GM10266 (cell line): ENCODE results near the gene KRT33A.
"Not testable (repeated sequence)": the region's sequence is repeated elsewhere in the genome, so short reads cannot be mapped to it uniquely, and the experiment has no call there.

Experiments
- DNase-seq: peaks from one replicate; pipeline ENCODE4 v3.0.0; 2012; ENCODE audit errors: extremely low spot score
- TF ChIP-seq, protein P1 (sequence below): IDR thresholded peaks from 2 replicates; pipeline ENCODE4 v1.5.1; 2012; ENCODE audit warnings: mild to moderate bottlenecking, low read depth; ENCODE audit not compliant: control insufficient read depth, insufficient read depth; ENCODE audit errors: missing control alignments

The KRT33A gene

DNA sequence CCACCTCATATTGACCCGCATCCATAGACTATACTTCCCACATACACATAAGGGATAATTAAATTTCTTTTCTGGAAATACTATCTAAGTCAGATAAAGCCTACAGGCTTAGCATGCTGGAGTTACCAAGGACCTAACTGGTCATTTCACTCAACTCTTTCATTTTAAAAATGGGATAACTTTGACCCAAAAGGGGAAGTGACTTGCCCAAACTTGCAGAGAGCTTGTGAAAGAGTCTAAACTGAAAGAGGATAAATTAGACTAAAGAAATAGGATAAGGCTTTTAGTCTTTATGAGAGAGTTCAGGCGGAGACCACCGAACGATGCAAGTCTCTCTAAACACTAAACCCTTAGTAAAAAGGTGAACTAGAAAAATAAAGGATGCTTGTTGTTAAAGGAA is 3.9 kb upstream of the KRT33A start:
- DNase-seq = no peak
- TF ChIP-seq, protein P1, sequence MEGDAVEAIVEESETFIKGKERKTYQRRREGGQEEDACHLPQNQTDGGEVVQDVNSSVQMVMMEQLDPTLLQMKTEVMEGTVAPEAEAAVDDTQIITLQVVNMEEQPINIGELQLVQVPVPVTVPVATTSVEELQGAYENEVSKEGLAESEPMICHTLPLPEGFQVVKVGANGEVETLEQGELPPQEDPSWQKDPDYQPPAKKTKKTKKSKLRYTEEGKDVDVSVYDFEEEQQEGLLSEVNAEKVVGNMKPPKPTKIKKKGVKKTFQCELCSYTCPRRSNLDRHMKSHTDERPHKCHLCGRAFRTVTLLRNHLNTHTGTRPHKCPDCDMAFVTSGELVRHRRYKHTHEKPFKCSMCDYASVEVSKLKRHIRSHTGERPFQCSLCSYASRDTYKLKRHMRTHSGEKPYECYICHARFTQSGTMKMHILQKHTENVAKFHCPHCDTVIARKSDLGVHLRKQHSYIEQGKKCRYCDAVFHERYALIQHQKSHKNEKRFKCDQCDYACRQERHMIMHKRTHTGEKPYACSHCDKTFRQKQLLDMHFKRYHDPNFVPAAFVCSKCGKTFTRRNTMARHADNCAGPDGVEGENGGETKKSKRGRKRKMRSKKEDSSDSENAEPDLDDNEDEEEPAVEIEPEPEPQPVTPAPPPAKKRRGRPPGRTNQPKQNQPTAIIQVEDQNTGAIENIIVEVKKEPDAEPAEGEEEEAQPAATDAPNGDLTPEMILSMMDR = no peak

DNA sequence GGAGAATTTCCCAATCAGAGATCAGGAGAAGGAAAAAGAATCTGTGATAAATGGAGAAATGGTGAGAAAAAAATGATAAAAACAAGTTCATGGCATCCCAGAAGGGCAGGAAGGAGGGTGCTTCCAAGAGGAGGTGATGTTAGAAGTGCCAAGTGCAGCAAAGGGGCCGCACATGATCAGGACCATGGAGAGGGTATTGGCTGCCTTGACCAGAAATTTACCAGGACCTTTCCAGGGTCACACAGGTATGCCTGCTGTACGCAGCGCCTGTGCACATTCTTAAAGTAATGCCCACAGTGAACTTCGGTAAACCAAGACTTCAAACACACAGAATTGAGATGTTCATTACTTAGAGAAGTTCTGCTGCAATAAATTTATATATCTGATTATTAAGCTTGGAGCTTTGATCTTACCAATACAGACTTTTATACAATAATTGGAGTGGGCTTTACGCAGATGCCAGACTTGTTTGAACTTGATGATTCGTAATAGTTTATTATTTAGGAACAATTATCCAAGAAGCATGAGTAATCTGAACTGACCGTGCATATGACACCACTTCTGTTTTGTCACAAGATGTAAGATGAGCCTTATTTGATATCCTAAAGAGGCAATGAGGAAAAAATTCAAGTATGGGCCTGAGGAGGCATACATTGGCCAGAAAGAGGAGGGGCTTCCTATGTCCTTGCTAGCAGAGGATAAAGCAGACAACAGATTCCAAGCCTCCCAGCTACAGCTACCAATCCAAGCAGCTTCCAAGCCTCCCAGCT is 2.2 kb upstream of the KRT33A start:
- TF ChIP-seq, protein P1 = no peak

DNA sequence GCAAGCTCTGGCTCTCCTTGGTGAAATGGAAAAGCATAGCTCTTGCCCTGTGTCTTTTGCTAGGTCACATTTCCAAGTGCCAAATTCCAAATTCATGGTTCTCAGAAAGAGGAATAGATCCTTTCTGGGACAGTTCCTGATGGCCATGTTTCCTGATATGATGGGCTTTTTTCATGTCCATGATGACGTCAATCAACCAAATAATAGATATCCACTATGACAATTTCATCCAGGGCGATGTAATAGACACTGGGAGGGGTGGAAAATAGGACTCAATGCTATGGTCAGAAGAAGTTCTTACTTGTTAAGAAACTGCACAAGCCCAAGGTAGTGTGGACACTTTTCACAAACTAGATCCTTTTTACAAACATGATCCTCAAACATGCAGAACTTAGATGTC is 549 bp upstream of the KRT33A start:
- DNase-seq = no peak

More for the DNA sequence above, 2.2 kb upstream of the KRT33A start:
- DNase-seq = no peak

DNA sequence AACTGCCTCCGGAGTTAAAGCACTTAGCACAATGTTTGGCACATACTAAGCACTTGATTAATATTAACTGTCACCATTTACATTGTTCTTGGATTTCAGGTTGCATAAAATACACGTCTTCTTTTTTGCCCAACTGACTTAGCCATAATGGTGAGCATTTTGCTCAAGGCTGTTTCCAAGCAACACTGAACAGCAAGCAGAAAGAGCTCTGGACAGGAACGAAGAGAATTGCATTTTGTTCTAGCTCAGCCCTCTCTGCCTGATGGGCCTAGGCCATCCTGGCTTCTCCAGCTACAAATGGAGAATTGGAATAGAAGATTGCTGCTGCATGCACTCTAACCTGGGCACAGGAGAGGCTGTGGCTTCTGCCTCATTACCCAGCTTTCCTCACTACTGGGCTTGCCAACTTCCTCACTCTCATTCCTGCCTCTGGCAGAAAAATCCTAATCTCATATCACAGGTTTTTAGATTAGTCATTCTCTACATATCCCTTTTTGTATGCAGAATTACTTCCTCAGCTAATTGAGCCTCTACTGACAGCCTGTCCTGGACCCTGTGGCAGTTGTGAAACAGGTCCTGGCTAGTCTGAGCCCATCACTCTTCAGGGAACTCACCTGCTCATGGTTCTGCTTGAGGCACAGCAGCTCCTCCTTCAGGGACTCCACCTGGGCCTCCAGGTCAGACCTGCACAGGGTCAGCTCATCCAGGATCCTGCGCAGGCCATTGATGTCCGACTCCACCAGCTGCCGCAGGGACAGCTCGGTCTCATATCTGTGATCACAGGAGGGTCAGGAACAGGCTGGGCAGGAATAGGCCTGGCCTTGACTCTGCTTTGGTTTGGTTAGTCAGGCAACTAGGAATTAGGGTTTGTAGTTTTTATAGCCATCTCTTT is 2.5 kb downstream of the KRT33A start:
- TF ChIP-seq, protein P1 = no peak
- no peak for DNase-seq

More for the DNA sequence above, 549 bp upstream of the KRT33A start:
- TF ChIP-seq, protein P1 = no peak

DNA sequence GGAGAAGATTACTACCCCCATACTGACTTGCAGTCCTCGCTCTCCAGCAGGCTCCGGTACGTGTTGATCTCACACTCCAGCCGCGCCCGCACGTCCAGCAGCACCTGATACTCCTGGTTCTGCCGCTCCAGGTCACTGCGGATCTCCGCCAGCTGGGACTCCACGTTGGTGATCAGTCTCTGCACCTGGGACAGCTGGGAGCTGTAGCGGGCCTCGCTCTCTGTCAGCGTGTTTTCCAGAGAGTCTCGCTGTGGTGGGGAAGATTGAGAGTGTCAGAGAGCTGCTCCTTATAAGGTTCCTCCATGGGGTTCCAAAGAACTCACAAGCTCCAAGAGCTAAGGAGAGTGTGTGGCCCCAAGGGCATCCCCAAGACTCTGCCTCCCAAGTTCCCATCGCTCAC is 4.2 kb downstream of the KRT33A start:
- not testable (repeated sequence) for DNase-seq

DNA sequence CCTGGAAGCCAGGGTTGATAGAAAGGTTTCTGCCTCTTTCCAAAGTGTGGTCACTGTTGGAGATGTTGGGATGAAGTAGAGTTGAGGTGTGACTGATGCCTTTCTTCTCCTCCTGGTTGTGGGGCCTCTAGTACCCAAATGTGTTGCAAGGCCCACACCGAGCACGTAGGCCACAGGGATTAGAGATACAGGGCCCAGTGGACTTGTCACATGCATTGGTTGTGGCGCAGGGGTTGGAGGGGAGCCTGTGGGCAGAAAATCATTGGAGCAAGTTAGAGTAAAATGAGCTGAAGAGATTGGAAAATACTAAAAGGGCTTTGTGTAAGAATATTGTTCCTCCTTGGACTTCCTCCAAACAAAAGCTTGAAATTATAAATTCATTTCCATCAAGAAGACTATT is 4.6 kb downstream of the KRT33A start:
- TF ChIP-seq, protein P1 = no peak
- DNase-seq = no peak

DNA sequence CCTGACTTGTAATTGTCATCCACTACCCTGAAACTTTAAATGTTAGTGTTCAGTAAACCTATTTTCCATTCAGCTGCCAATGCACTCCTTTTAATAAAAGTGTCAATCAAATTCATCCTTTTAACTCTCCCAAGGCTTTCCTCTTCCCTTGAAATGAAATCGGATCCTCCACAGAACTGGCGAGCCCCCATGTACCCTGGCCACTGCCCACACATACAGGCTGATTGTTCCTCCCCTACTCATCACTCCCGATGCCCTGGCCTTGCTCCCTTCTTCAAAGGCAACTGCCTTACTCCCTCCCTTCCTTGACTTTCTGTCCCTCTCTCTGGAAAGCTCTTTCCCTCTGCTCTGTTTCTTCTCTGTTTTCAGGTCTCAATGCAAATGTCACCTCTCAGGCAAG is 7.6 kb downstream of the KRT33A start:
- no peak for DNase-seq
- TF ChIP-seq, protein P1 = no peak
